ENCODE measurements around the gene PMVK.
"Not testable (repeated sequence)": the region's sequence is repeated elsewhere in the genome, so short reads cannot be mapped to it uniquely, and the experiment has no call there.

PMVK gene

GRCh38 chr1:154908937-154909336 lies 27.6 kb downstream of the PMVK start:
- no peak overlapping the region for H3K4me3 ChIP-seq (ENCODE audit: low read depth, low read length)
- DNase-seq (ENCODE audit: low read depth) = no peak
- TF ChIP-seq CTCF (IDR thresholded peaks at IDR 0.05; ENCODE audit: low read depth, low read length, missing control alignments) = no peak
- in situ Hi-C loops (cut with HindIII; ENCODE audit: low sequenced_read_pairs) = no loop called here

DNA sequence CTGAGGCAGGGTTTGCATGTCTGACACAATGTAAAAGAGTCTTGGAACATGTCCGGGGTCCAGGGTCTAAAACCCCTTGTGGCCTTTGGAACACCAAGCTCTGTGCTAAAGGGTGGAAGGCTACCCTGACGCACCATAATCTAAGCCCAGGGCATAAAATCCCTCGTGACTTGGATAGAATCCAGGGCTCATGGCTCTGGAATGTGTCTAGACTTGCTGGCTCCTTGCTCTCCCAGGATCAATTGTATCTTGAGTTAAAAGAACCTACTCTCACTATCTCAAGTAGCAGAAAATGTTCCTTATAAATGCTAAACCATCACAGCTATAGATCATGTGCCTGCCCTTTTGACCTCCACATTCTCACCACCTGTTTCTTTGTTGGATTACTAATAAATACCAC lies 28.4 kb downstream of the PMVK start:
- in situ Hi-C loops (cut with HindIII; ENCODE audit: low sequenced_read_pairs); DNase-seq (ENCODE audit: low read depth); H3K4me3 ChIP-seq (ENCODE audit: low read depth, low read length): not testable (repeated sequence)

GRCh38 chr1:154906621-154907081 lies 29.9 kb downstream of the PMVK start:
- no peak for TF ChIP-seq CTCF (IDR thresholded peaks at IDR 0.05; ENCODE audit: low read depth, low read length, missing control alignments)
- DNase-seq (ENCODE audit: low read depth) = no peak
- in situ Hi-C loops (cut with HindIII; ENCODE audit: low sequenced_read_pairs) = no loop called here
- H3K4me3 ChIP-seq (ENCODE audit: low read depth, low read length) = no peak overlapping the region

- no peak overlapping the region for H3K4me3 ChIP-seq (ENCODE audit: low read depth, low read length)
- in situ Hi-C loops (cut with HindIII; ENCODE audit: low sequenced_read_pairs) = no loop called here
- no peak for DNase-seq (ENCODE audit: low read depth)
- TF ChIP-seq CTCF (IDR thresholded peaks at IDR 0.05; ENCODE audit: low read depth, low read length, missing control alignments) = no peak
Observed at GRCh38 chr1:154902938-154903566, 33.5 kb downstream of the PMVK start.

DNA sequence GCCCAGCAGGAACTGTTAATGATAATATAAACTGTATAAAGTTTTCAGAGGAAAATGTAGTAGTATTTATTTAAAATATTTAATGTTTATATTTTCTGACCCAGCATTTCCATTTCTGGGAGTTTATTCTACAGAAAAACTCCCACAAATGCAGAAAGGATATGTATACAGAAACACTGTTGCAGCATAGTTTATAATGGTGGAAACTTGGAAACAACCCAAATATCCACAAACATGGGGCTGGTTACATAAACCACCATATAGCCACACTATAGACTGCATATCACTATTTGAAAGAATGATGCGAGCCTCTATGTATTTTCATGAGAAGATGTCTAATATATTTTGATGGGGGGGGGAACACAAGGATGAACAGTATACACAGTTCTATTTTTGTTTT lies 34.9 kb downstream of the PMVK start:
- no peak for TF ChIP-seq CTCF (IDR thresholded peaks at IDR 0.05; ENCODE audit: low read depth, low read length, missing control alignments)
- no peak overlapping the region for H3K4me3 ChIP-seq (ENCODE audit: low read depth, low read length)
- in situ Hi-C loops (cut with HindIII; ENCODE audit: low sequenced_read_pairs) = no loop called here
- DNase-seq (ENCODE audit: low read depth) = no peak

- H3K4me3 ChIP-seq (ENCODE audit: low read depth, low read length) = no peak overlapping the region
- in situ Hi-C loops (cut with HindIII; ENCODE audit: low sequenced_read_pairs) = no loop called here
- no peak for TF ChIP-seq CTCF (IDR thresholded peaks at IDR 0.05; ENCODE audit: low read depth, low read length, missing control alignments)
- DNase-seq (ENCODE audit: low read depth) = no peak
Observed at GRCh38 chr1:154899041-154899440, 37.5 kb downstream of the PMVK start.

DNA sequence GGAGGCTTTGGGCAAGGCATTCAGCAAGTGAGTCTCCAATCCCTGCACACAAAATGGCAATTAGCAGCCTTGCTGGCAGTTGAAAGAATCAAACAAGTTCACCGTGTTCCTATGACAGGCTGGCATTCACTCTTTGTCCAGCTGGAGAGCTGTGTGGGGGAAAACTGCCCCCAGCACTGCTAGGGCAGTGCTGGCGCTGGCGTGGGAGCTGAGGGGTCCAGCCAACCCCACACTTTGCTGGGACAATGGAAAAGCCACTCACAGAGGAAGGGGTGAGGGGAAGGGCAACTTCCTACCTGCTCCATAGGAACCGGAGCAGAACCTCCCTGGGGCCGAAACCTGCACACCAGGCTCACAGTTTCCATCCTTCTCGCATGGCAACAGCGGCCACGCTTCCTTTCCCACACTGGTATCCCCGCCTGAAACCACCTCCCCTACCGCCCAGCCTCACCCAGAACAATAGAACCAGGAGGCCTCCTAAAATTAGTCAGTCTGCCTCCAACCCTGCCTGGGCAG lies 39.7 kb downstream of the PMVK start:
- no peak for TF ChIP-seq CTCF (IDR thresholded peaks at IDR 0.05; ENCODE audit: low read depth, low read length, missing control alignments)
- H3K4me3 ChIP-seq (ENCODE audit: low read depth, low read length) = no peak overlapping the region
- DNase-seq (ENCODE audit: low read depth) = no peak
- in situ Hi-C loops (cut with HindIII; ENCODE audit: low sequenced_read_pairs) = no loop called here
